ENCODE results near the gene CDH8. TPM values are rescaled to one million over a fixed set of nuclear protein-coding genes. Genes with fewer than 3 reads are reported as not detected.

Gene CDH8
- total and polyA plus RNA-seq, 2 donors (not counting 3 experiments of a cell fraction or from before 2014, with no cell fraction given), result not detected

GRCh38 chr16:62050793-62051192, 14.6 kb upstream of the CDH8 start:
- Histone ChIP-seq H2AFZ (ENCODE audit: low read depth, low read length) (no peak overlapping the region), H3K9me1 (replicated peaks; ENCODE audit: control insufficient read depth, extremely low read depth, insufficient read depth, low read length) (no peaks in the 10 kb centered on the region), H3K9me3 (replicated peaks; ENCODE audit: control insufficient read depth, insufficient read depth, low read length) (no peaks in the 10 kb centered on the region), H3K27me3 (ENCODE audit: control insufficient read depth in 2 of 2, insufficient read depth in 2 of 2, low read length in 2 of 2) (no peaks in the 10 kb centered on the region), H3K27ac (ENCODE audit: insufficient read depth, low read depth, low read length) (no peak overlapping the region), H3K9ac (replicated peaks; ENCODE audit: extremely low read depth, insufficient read depth, low read length) (no peak overlapping the region), H3K79me2 (ENCODE audit: control insufficient read depth, insufficient read depth, low read length) (no peaks in the 10 kb centered on the region), H3K4me3 (replicated peaks in 1 of 3; ENCODE audit: insufficient read depth in 1 of 3, low read depth in 1 of 3, low read length in 3 of 3) (no peak overlapping the region), H3K4me2 (ENCODE audit: insufficient read depth, low read length) (no peak overlapping the region), H3K4me1 (ENCODE audit: control insufficient read depth, extremely low read depth, insufficient read depth, low read length) (no peaks in the 10 kb centered on the region), H4K20me1 (replicated peaks; ENCODE audit: control insufficient read depth, extremely low read depth, insufficient read depth, low read length) (no peaks in the 10 kb centered on the region), H3K36me3 (ENCODE audit: control insufficient read depth in 2 of 2, extremely low read depth in 1 of 2, insufficient read depth in 2 of 2, low read length in 2 of 2) (no peaks in the 10 kb centered on the region)
- dilution Hi-C loops (cut with MboI; ENCODE audit: extremely low pct_ligation_motif_present, low sequenced_read_pairs) (no loop called here), intact Hi-C loops (cut with micrococcal nuclease) (no loop called here)
- CTCF ChIA-PET, result no interaction called here
- FAIRE-seq, result no peak
- no TSS peak for BruUV-seq (replicated peaks)
- TF ChIP-seq EZH2 (IDR thresholded peaks at IDR 0.05; ENCODE audit: borderline replicate concordance, low read depth, low read length, severe bottlenecking) (no peak), MYC (IDR thresholded peaks at IDR 0.05; ENCODE audit: low read depth, low read length) (no peak), CTCF (IDR thresholded peaks at IDR 0.05; ENCODE audit: extremely low read depth in 1 of 2, insufficient read depth in 1 of 2, low read depth in 1 of 2, low read length in 2 of 2) (no peak), FOS (IDR thresholded peaks at IDR 0.05; ENCODE audit: borderline replicate concordance, insufficient read depth, low read length) (no peak), GATA2 (IDR thresholded peaks at IDR 0.05; ENCODE audit: insufficient read depth, insufficient read length, low read depth, low read length) (no peak), POLR2AphosphoS5 (IDR thresholded peaks at IDR 0.05; ENCODE audit: insufficient read depth, low read depth, low read length) (no peak)
- POLR2A ChIA-PET, result no interaction called here
- DNase-seq (ENCODE audit: low read depth, low spot score), result no peak

GRCh38 chr16:62046801-62047200, 10.6 kb upstream of the CDH8 start:
- ChIA-PET POLR2A (no interaction called here), CTCF (no interaction called here)
- no peaks in the 10 kb centered on the region for H4K20me1 ChIP-seq (replicated peaks; ENCODE audit: control insufficient read depth, extremely low read depth, insufficient read depth, low read length)
- no peaks in the 10 kb centered on the region for H3K36me3 ChIP-seq (ENCODE audit: control insufficient read depth in 2 of 2, extremely low read depth in 1 of 2, insufficient read depth in 2 of 2, low read length in 2 of 2)
- H3K9me1 ChIP-seq (replicated peaks; ENCODE audit: control insufficient read depth, extremely low read depth, insufficient read depth, low read length), result no peaks in the 10 kb centered on the region
- H3K4me2 ChIP-seq (ENCODE audit: insufficient read depth, low read length), result no peak overlapping the region
- H2AFZ ChIP-seq (ENCODE audit: low read depth, low read length), result no peak overlapping the region
- H3K27me3 ChIP-seq (ENCODE audit: control insufficient read depth in 2 of 2, insufficient read depth in 2 of 2, low read length in 2 of 2), result no peaks in the 10 kb centered on the region
- H3K4me1 ChIP-seq (ENCODE audit: control insufficient read depth, extremely low read depth, insufficient read depth, low read length), result no peaks in the 10 kb centered on the region
- TF ChIP-seq JUN (IDR thresholded peaks at IDR 0.05; ENCODE audit: borderline replicate concordance, insufficient read depth, insufficient read length, low read depth) (no peak), MYC (IDR thresholded peaks at IDR 0.05; ENCODE audit: low read depth, low read length) (no peak), EZH2 (IDR thresholded peaks at IDR 0.05; ENCODE audit: borderline replicate concordance, low read depth, low read length, severe bottlenecking) (no peak), POLR2A (IDR thresholded peaks at IDR 0.05; ENCODE audit: low read depth, low read length) (no peak), MAX (IDR thresholded peaks at IDR 0.05; ENCODE audit: insufficient read depth, insufficient read length) (no peak), GATA2 (IDR thresholded peaks at IDR 0.05; ENCODE audit: insufficient read depth, insufficient read length, low read depth, low read length) (no peak), POLR2AphosphoS5 (IDR thresholded peaks at IDR 0.05; ENCODE audit: insufficient read depth, low read depth, low read length) (no peak), CTCF (IDR thresholded peaks at IDR 0.05; ENCODE audit: extremely low read depth in 1 of 2, insufficient read depth in 1 of 2, low read depth in 1 of 2, low read length in 2 of 2) (no peak), FOS (IDR thresholded peaks at IDR 0.05; ENCODE audit: borderline replicate concordance, insufficient read depth, low read length) (no peak)
- no peak overlapping the region for H3K9ac ChIP-seq (replicated peaks; ENCODE audit: extremely low read depth, insufficient read depth, low read length)
- dilution Hi-C loops (cut with MboI; ENCODE audit: extremely low pct_ligation_motif_present, low sequenced_read_pairs), result no loop called here
- H3K27ac ChIP-seq (ENCODE audit: insufficient read depth, low read depth, low read length), result no peak overlapping the region
- no peaks in the 10 kb centered on the region for H3K79me2 ChIP-seq (ENCODE audit: control insufficient read depth, insufficient read depth, low read length)
- BruUV-seq (replicated peaks), result no TSS peak
- H3K9me3 ChIP-seq (replicated peaks; ENCODE audit: control insufficient read depth, insufficient read depth, low read length), result no peaks in the 10 kb centered on the region
- intact Hi-C loops (cut with micrococcal nuclease), result no loop called here
- FAIRE-seq (no peak), DNase-seq (ENCODE audit: low read depth, low spot score) (no peak)
- H3K4me3 ChIP-seq (replicated peaks in 1 of 3; ENCODE audit: insufficient read depth in 1 of 3, low read depth in 1 of 3, low read length in 3 of 3), result no peak overlapping the region
